OCI-LY1 (cell line): Measurements from ENCODE around the gene NSG1.
A peak's percentile ranks its signal among the peaks of the same experiment; 100 is the strongest.

Experiments
- H2AFZ ChIP-seq: fragments of 200-600 bp; sonication (generic), shearing (Covaris generic); 2 replicates; pipeline ENCODE4 v1.6.0; 2014; ENCODE audit warnings: antibody characterized with exemption, mild to moderate bottlenecking, low read length
- H3F3A ChIP-seq: fragments of 200-600 bp; sonication (generic), shearing (Covaris generic); 2 replicates; pipeline ENCODE4 v1.6.0; 2014; ENCODE audit warnings: mild to moderate bottlenecking, antibody characterized with exemption, low read length, moderate library complexity; ENCODE audit not compliant: insufficient read depth
- H3K27ac ChIP-seq: fragments of 200-600 bp; sonication (generic); 2 replicates; pipeline ENCODE4 v1.5.1; 2014; ENCODE audit warnings: low read length, mixed run types, mild to moderate bottlenecking, low read depth; ENCODE audit not compliant: poor library complexity, severe bottlenecking
- H3K27me3 ChIP-seq: fragments of 200-600 bp; sonication (generic); 2 replicates; pipeline ENCODE4 v1.6.0; 2014; ENCODE audit warnings: antibody characterized with exemption, mild to moderate bottlenecking, low read length, moderate library complexity; ENCODE audit not compliant: insufficient read depth
- H3K36me3 ChIP-seq: fragments of 200-600 bp; sonication (generic); 2 replicates; pipeline ENCODE4 v1.6.1; 2014; ENCODE audit warnings: mild to moderate bottlenecking, antibody characterized with exemption, low read length, moderate library complexity, mixed read lengths; ENCODE audit not compliant: insufficient read depth
- H3K4me1 ChIP-seq: fragments of 200-600 bp; sonication (generic); 2 replicates; pipeline ENCODE4 v1.5.1; 2014; ENCODE audit warnings: mild to moderate bottlenecking, low read length, moderate library complexity; ENCODE audit not compliant: insufficient read depth, severe bottlenecking
- H3K4me2 ChIP-seq: fragments of 200-600 bp; sonication (generic), shearing (Covaris generic); 2 replicates; pipeline ENCODE4 v1.6.1; 2014; ENCODE audit warnings: low read length
- H3K4me3 ChIP-seq: fragments of 200-600 bp; sonication (generic); 2 replicates; pipeline ENCODE4 v1.5.1; 2014; ENCODE audit warnings: low read length, low read depth, mild to moderate bottlenecking, mixed read lengths; ENCODE audit not compliant: poor library complexity, severe bottlenecking
- H3K79me2 ChIP-seq: fragments of 200-600 bp; shearing (Covaris generic); 2 replicates; pipeline ENCODE4 v1.6.1; 2016; ENCODE audit warnings: mixed run types, low read length, mixed read lengths; ENCODE audit not compliant: insufficient read depth
- H3K9ac ChIP-seq: fragments of 200-600 bp; sonication (generic), shearing (Covaris generic); 2 replicates; pipeline ENCODE4 v1.6.1; 2014; ENCODE audit warnings: mild to moderate bottlenecking, low read length, mixed read lengths
- H3K9me2 ChIP-seq: fragments of 200-600 bp; sonication (generic), shearing (Covaris generic); 2 replicates; pipeline ENCODE4 v1.6.1; 2014; ENCODE audit warnings: low read depth, mild to moderate bottlenecking, low read length, mixed read lengths
- H3K9me3 ChIP-seq: fragments of 200-600 bp; shearing (Covaris generic); 2 replicates; pipeline ENCODE4 v1.6.1; 2014; ENCODE audit warnings: low read length, mixed read lengths
- H4K20me1 ChIP-seq: fragments of 200-600 bp; sonication (generic), shearing (Covaris generic); 2 replicates; pipeline ENCODE4 v1.6.0; 2016; ENCODE audit warnings: mild to moderate bottlenecking, low read length; ENCODE audit not compliant: insufficient read depth
- CTCF ChIP-seq: fragments of 200-600 bp; sonication (generic), shearing (Covaris generic); IDR thresholded peaks from 2 replicates; pipeline ENCODE4 v1.5.1; 2017; ENCODE audit warnings: mild to moderate bottlenecking, antibody characterized with exemption, low read length, moderate library complexity, mixed read lengths
- EZH2 ChIP-seq: fragments of 200-600 bp; sonication (generic), shearing (Covaris generic); IDR thresholded peaks from 2 replicates; pipeline ENCODE4 v1.8.0; 2017; ENCODE audit warnings: borderline replicate concordance, mixed run types, mild to moderate bottlenecking, antibody characterized with exemption, low read length, moderate library complexity, mixed read lengths

NSG1 gene

GRCh38 chr4:4436244-4436823, 49.4 kb downstream of the NSG1 start:
- Histone ChIP-seq H4K20me1 (no peaks in the 10 kb centered on the region), H3K9ac (no peak overlapping the region), H3K36me3 (no peaks in the 10 kb centered on the region; the same call in 1 of the 2 replicates)

GRCh38 chr4:4437798-4438470, 51.0 kb downstream of the NSG1 start:
- H3K27me3 ChIP-seq = no peaks in the 10 kb centered on the region
- H3K4me2 ChIP-seq = peak overlapping the region; percentile 41; the same call in 1 of the 2 replicates
- no peaks in the 10 kb centered on the region for H3K9me3 ChIP-seq
- H3K9me2 ChIP-seq = no peaks in the 10 kb centered on the region
- H3F3A ChIP-seq = no peaks in the 10 kb centered on the region
- H3K79me2 ChIP-seq = no peaks in the 10 kb centered on the region
- no peaks in the 10 kb centered on the region for H4K20me1 ChIP-seq
- H3K4me1 ChIP-seq = peaks cover 11% of the 10 kb centered on the region
- H3K36me3 ChIP-seq = no peaks in the 10 kb centered on the region; the same call in 1 of the 2 replicates
- TF ChIP-seq EZH2 (no peak), CTCF (no peak)
- no peak overlapping the region for H2AFZ ChIP-seq
- no peak overlapping the region for H3K4me3 ChIP-seq
- H3K27ac ChIP-seq = peak overlapping the region; percentile 32
- H3K9ac ChIP-seq = no peak overlapping the region; the same call in 1 of the 2 replicates

More at GRCh38 chr4:4436244-4436823, 49.4 kb downstream of the NSG1 start:
- Histone ChIP-seq H3K9me3 (no peaks in the 10 kb centered on the region), H3K4me1 (peaks cover 19% of the 10 kb centered on the region), H3F3A (no peaks in the 10 kb centered on the region), H3K4me3 (no peak overlapping the region), H3K27me3 (no peaks in the 10 kb centered on the region), H3K79me2 (no peaks in the 10 kb centered on the region), H3K27ac (no peak overlapping the region), H3K9me2 (no peaks in the 10 kb centered on the region), H3K4me2 (no peak overlapping the region), H2AFZ (no peak overlapping the region)
- TF ChIP-seq EZH2 (no peak), CTCF (no peak)

GRCh38 chr4:4438891-4439290, 52.0 kb downstream of the NSG1 start:
- Histone ChIP-seq H3K9me3 (no peaks in the 10 kb centered on the region), H3K4me2 (no peak overlapping the region)
- TF ChIP-seq EZH2 = no peak
- TF ChIP-seq CTCF = no peak

More at GRCh38 chr4:4438891-4439290, 52.0 kb downstream of the NSG1 start:
- Histone ChIP-seq H3K9ac (no peak overlapping the region), H3K4me3 (no peak overlapping the region), H4K20me1 (no peaks in the 10 kb centered on the region), H3K9me2 (no peaks in the 10 kb centered on the region), H2AFZ (no peak overlapping the region), H3K27me3 (no peaks in the 10 kb centered on the region), H3K27ac (no peak overlapping the region), H3F3A (no peaks in the 10 kb centered on the region), H3K4me1 (peaks cover 11% of the 10 kb centered on the region), H3K36me3 (no peaks in the 10 kb centered on the region; the same call in 1 of the 2 replicates), H3K79me2 (no peaks in the 10 kb centered on the region)
